Subcutaneous preadipocyte (primary cell): ENCODE results near the gene ZNF576. TPM values are rescaled to one million over a fixed set of nuclear protein-coding genes. Genes with fewer than 3 reads are reported as not detected.

Experiments used
- total RNA-seq: library from RNA; depleted of rRNA; stranded (reverse); fragments of >200 nt; gene quantifications from 2 replicates; pipeline ENCODE4 v1.2.3, GENCODE V29; 2012

Gene ZNF576
- 10.9 and 12.1 TPM in 2 replicates for total RNA-seq

GRCh38 chr19:43595999-43596841, at the start of gene ZNF576, which contains the start of gene IRGQ:
Gene ZNF576 (plus strand): TSS chr19:43596595. CDS start chr19:43597109, 514 bp downstream.
Gene IRGQ (minus strand): TSS chr19:43596134. CDS start chr19:43595338, 796 bp downstream.

GRCh38 chr19:43575156-43575950, 21.0 kb upstream of the ZNF576 start, which contains the start of the genes PINLYP and XRCC1:
Gene PINLYP (plus strand): TSS chr19:43575801. CDS start chr19:43577192, 1,391 bp downstream.
Gene XRCC1 (minus strand): TSS chr19:43575527. CDS start chr19:43575458, 69 bp downstream.

GRCh38 chr19:43611788-43612187, 15.4 kb downstream of the ZNF576 start, which contains the start of gene SRRM5:
Gene SRRM5 (plus strand): TSS chr19:43612088. CDS start chr19:43612122, 34 bp downstream.

GRCh38 chr19:43619262-43620060, 23.1 kb downstream of the ZNF576 start, which contains the start of gene ZNF428:
Gene ZNF428 (minus strand): TSS chr19:43619629. CDS start chr19:43614304, 5,325 bp downstream.

GRCh38 chr19:43639519-43640423, 43.4 kb downstream of the ZNF576 start, which contains the start of gene CADM4:
Gene CADM4 (minus strand): TSS chr19:43639850. CDS start chr19:43639790, 60 bp downstream.

Other genes with a start within 250 kb of the ZNF576 start
- not detected in 2 replicates for gene CD177, start 242.9 kb upstream of the ZNF576 start, total RNA-seq
- gene TEX101, start 181.7 kb upstream of the ZNF576 start, total RNA-seq = not detected in 2 replicates
- not detected in 2 replicates for gene LYPD3, start 131.0 kb upstream of the ZNF576 start, total RNA-seq
- gene PHLDB3, start 91.8 kb upstream of the ZNF576 start, total RNA-seq = 9.6 and 10.2 TPM in 2 replicates
- 41.2 and 59.2 TPM in 2 replicates for gene ETHE1, start 69.4 kb upstream of the ZNF576 start, total RNA-seq
- gene ZNF575, start 63.4 kb upstream of the ZNF576 start, total RNA-seq = 0.20 and 0.37 TPM in 2 replicates
- 16.2 and 20.9 TPM in 2 replicates for gene XRCC1, start 21.1 kb upstream of the ZNF576 start, total RNA-seq
- gene PINLYP, start 20.8 kb upstream of the ZNF576 start, total RNA-seq = 2.0 and 3.3 TPM in 2 replicates
- gene IRGQ, start 461 bp upstream of the ZNF576 start, total RNA-seq = 8.8 and 11.9 TPM in 2 replicates
- 0.37 TPM in 1 of 2 replicates, not detected in the other for gene SRRM5, start 15.5 kb downstream of the ZNF576 start, total RNA-seq
- 13.3 and 20.2 TPM in 2 replicates for gene ZNF428, start 23.0 kb downstream of the ZNF576 start, total RNA-seq
- 0.37 and 0.59 TPM in 2 replicates for gene CADM4, start 43.3 kb downstream of the ZNF576 start, total RNA-seq
- gene PLAUR, start 73.6 kb downstream of the ZNF576 start, total RNA-seq = 105 and 114 TPM in 2 replicates
- not detected in 2 replicates for gene IRGC, start 119.5 kb downstream of the ZNF576 start, total RNA-seq
- 14.3 and 19.5 TPM in 2 replicates for gene SMG9, start 158.4 kb downstream of the ZNF576 start, total RNA-seq
- 2.0 and 2.9 TPM in 2 replicates for gene KCNN4, start 184.4 kb downstream of the ZNF576 start, total RNA-seq
- gene LYPD5, start 205.9 kb downstream of the ZNF576 start, total RNA-seq = 0.73 TPM in 1 of 2 replicates, not detected in the other
- gene ZNF283, start 230.7 kb downstream of the ZNF576 start, total RNA-seq = 8.8 and 10.7 TPM in 2 replicates